IMR-90 (cell line): ENCODE measurements around the gene POLR3K. TPM values are rescaled to one million over a fixed set of nuclear protein-coding genes. Genes with fewer than 3 reads are reported as not detected.

Source experiments
- ATAC-seq: fragments of 200-7000 bp; cut with Tn5 transposase; 2 replicates; pipeline ENCODE4 v1.9.1; 2020; ENCODE audit warnings: low read depth, mild to moderate bottlenecking, moderate library complexity
- BruUV-seq: library from RNA; stranded (reverse); fragments of 400-500 nt; replicated peaks from 2 replicates; lab custom pipeline; 2021; lab: Mats Ljungman, UMichigan
- CTCF ChIA-PET: fragments of 300-600 bp; formaldehyde crosslinking; extraction: SDS; loops from one replicate; lab custom pipeline; 2021; ENCODE audit warnings: antibody characterized with exemption; lab: Yijun Ruan, JAX
- POLR2A ChIA-PET: fragments of 300-600 bp; sonication (Branson Sonifier 250); formaldehyde crosslinking; loops from one replicate; lab custom pipeline; 2022; ENCODE audit warnings: antibody characterized with exemption; ENCODE audit not compliant: unreplicated experiment; lab: Charles Lee
- DNase-seq: peaks from one replicate; pipeline ENCODE4 v3.0.0; 2013
- H2AFZ ChIP-seq: replicated peaks from 2 replicates; pipeline ENCODE3; 2013; ENCODE audit warnings: low read length, mild to moderate bottlenecking; ENCODE audit not compliant: poor library complexity
- H2AK5ac ChIP-seq: 2 replicates; pipeline ENCODE4 v1.6.1; 2013; ENCODE audit warnings: low read depth, low read length, inconsistent platforms
- H2AK9ac ChIP-seq: replicated peaks from 2 replicates; pipeline ENCODE3; 2013; ENCODE audit warnings: mild to moderate bottlenecking, low read depth, low read length, moderate library complexity; ENCODE audit not compliant: poor library complexity
- H2BK120ac ChIP-seq: 2 replicates; pipeline ENCODE4 v1.6.1; 2013; ENCODE audit warnings: low read depth, low read length, inconsistent platforms
- H2BK15ac ChIP-seq: 3 replicates; pipeline ENCODE4 v1.6.1; 2013; ENCODE audit warnings: low read depth, low read length, inconsistent platforms
- H2BK20ac ChIP-seq: 2 replicates; pipeline ENCODE4 v1.6.1; 2013; ENCODE audit warnings: low read depth, mild to moderate bottlenecking, inconsistent platforms, low read length, moderate library complexity
- H2BK5ac ChIP-seq: 2 replicates; pipeline ENCODE4 v1.6.1; 2013; ENCODE audit warnings: mild to moderate bottlenecking, low read depth, low read length, inconsistent platforms; ENCODE audit not compliant: poor library complexity, severe bottlenecking
- H3K14ac ChIP-seq: replicated peaks from 2 replicates; pipeline ENCODE4 v1.6.1; 2013; ENCODE audit warnings: low read depth, low read length, inconsistent platforms
- H3K18ac ChIP-seq: 2 replicates; pipeline ENCODE4 v1.6.1; 2013; ENCODE audit warnings: low read depth, low read length, control low read depth
- H3K23ac ChIP-seq: 2 replicates; pipeline ENCODE4 v1.6.1; 2013; ENCODE audit warnings: low read depth, low read length, inconsistent platforms
- H3K27ac ChIP-seq: 2 replicates; pipeline ENCODE4 v1.5.1; 2013; ENCODE audit warnings: mild to moderate bottlenecking, control low read depth, low read length; ENCODE audit not compliant: insufficient read depth
- H3K27me3 ChIP-seq: 2 replicates; pipeline ENCODE4 v1.6.1; 2013; ENCODE audit warnings: low read length; ENCODE audit not compliant: control insufficient read depth, insufficient read depth
- H3K36me3 ChIP-seq: 2 replicates; pipeline ENCODE4 v1.6.1; 2013; ENCODE audit warnings: low read length, mixed read lengths; ENCODE audit not compliant: control insufficient read depth, insufficient read depth
- H3K4ac ChIP-seq: 2 replicates; pipeline ENCODE4 v1.6.1; 2013; ENCODE audit warnings: low read depth, low read length, inconsistent platforms
- H3K4me1 ChIP-seq: 2 replicates; pipeline ENCODE4 v1.6.1; 2013; ENCODE audit warnings: low read length, mixed read lengths; ENCODE audit not compliant: control insufficient read depth, insufficient read depth
- H3K4me2 ChIP-seq: 2 replicates; pipeline ENCODE4 v1.6.1; 2013; ENCODE audit warnings: low read depth, mild to moderate bottlenecking, control low read depth, low read length, moderate library complexity
- H3K4me3 ChIP-seq: 2 replicates; pipeline ENCODE4 v1.5.1; 2013; ENCODE audit warnings: low read depth, mild to moderate bottlenecking, control low read depth, low read length, moderate library complexity; ENCODE audit not compliant: insufficient read depth
- H3K56ac ChIP-seq: 2 replicates; pipeline ENCODE4 v1.6.1; 2013; ENCODE audit warnings: low read length, inconsistent platforms; ENCODE audit not compliant: insufficient read depth; ENCODE audit errors: extremely low read depth
- H3K79me1 ChIP-seq, 2 experiments: 2 replicates each; pipeline ENCODE4 v1.6.1; 2013; ENCODE audit warnings: low read length in 2 of 2, inconsistent platforms in 1 of 2, low read depth in 1 of 2
- H3K9ac ChIP-seq: 2 replicates; pipeline ENCODE4 v1.6.1; 2013; ENCODE audit warnings: low read depth, low read length, control low read depth
- H3K9me1 ChIP-seq: 2 replicates; pipeline ENCODE4 v1.6.1; 2013; ENCODE audit warnings: low read length, inconsistent platforms; ENCODE audit not compliant: insufficient read depth
- H3K9me3 ChIP-seq: 2 replicates; pipeline ENCODE4 v1.6.1; 2013; ENCODE audit warnings: low read length; ENCODE audit not compliant: control insufficient read depth, insufficient read depth
- H4K20me1 ChIP-seq: 2 replicates; pipeline ENCODE4 v1.6.1; 2013; ENCODE audit warnings: low read length, inconsistent platforms; ENCODE audit not compliant: insufficient read depth
- H4K5ac ChIP-seq: 2 replicates; pipeline ENCODE4 v1.6.1; 2013; ENCODE audit warnings: mild to moderate bottlenecking, low read depth, low read length, control low read depth
- H4K8ac ChIP-seq, 2 experiments: 2 replicates each; pipeline ENCODE4 v1.6.1; 2013; ENCODE audit warnings: low read depth in 2 of 2, low read length in 2 of 2, control low read depth in 1 of 2, inconsistent platforms in 1 of 2
- H4K91ac ChIP-seq: 2 replicates; pipeline ENCODE4 v1.6.1; 2013; ENCODE audit warnings: low read depth, low read length, inconsistent platforms; ENCODE audit not compliant: insufficient read depth
- CEBPB ChIP-seq: IDR thresholded peaks from 2 replicates; pipeline ENCODE4 v1.6.1; 2012; ENCODE audit warnings: low read depth, low read length, improper control_type of control experiment
- CHD1 ChIP-seq: IDR thresholded peaks from 2 replicates; pipeline ENCODE4 v1.6.1; 2012; ENCODE audit warnings: low read depth, low read length, improper control_type of control experiment
- FOS ChIP-seq: fragments of 150-350 bp; IDR thresholded peaks from 2 replicates; pipeline ENCODE4 v1.6.1; 2016; ENCODE audit warnings: low read depth, low read length
- MXI1 ChIP-seq: IDR thresholded peaks from 2 replicates; pipeline ENCODE4 v1.6.1; 2012; ENCODE audit warnings: low read depth, mild to moderate bottlenecking, low read length, moderate library complexity, borderline replicate concordance
- NFE2L2 ChIP-seq: fragments of 150-350 bp; IDR thresholded peaks from 2 replicates; pipeline ENCODE4 v1.6.1; 2016; ENCODE audit warnings: low read depth, mild to moderate bottlenecking, low read length
- POLR2A ChIP-seq: IDR thresholded peaks from 2 replicates; pipeline ENCODE4 v1.6.1; 2012; ENCODE audit warnings: mild to moderate bottlenecking, low read depth, low read length
- RAD21 ChIP-seq: IDR thresholded peaks from 2 replicates; pipeline ENCODE4 v1.6.1; 2012; ENCODE audit warnings: low read length, improper control_type of control experiment
- RFX5 ChIP-seq: IDR thresholded peaks from 2 replicates; pipeline ENCODE4 v1.8.0; 2012; ENCODE audit warnings: low read depth, mild to moderate bottlenecking, low read length, moderate library complexity
- SMC3 ChIP-seq: fragments of 150-350 bp; IDR thresholded peaks from 2 replicates; pipeline ENCODE4 v1.6.1; 2016; ENCODE audit warnings: low read depth, mild to moderate bottlenecking, antibody characterized with exemption, low read length, moderate library complexity
- WGBS, 2 experiments: methylation state at CpG; one replicate each; pipeline versions ENCODE4 v1.1.5 to v1.1.7; 2013; ENCODE audit warnings: missing lambda C conversion rate in 2 of 2; ENCODE audit not compliant: insufficient read length in 1 of 2; ENCODE audit errors: extremely low coverage in 2 of 2; 5-methylcytosine and 5-hydroxymethylcytosine counted together
- dilution Hi-C: fragments of 300-500 bp; cut with HindIII; formaldehyde crosslinking; loops from one replicate; pipeline ENCODE4 v1.14.3; 2018; ENCODE audit warnings: low sequenced_read_pairs; ENCODE audit not compliant: unreplicated experiment
- in situ Hi-C: fragments of 300-500 bp; cut with MboI; formaldehyde crosslinking; loops from 3 replicates; pipeline ENCODE4 v1.14.3; 2019; ENCODE audit warnings: low sequenced_read_pairs, inconsistent platforms, mixed read lengths
- intact Hi-C: fragments of 100-400 bp; cut with micrococcal nuclease; formaldehyde crosslinking; loops from 2 replicates; pipeline ENCODE4 v1.10.0; 2022
- polyA plus RNA-seq, 3 experiments: library from polyadenylated mRNA; depleted of rRNA; stranded (reverse); fragments of >200 nt; gene quantifications; 2 replicates each; pipeline ENCODE4 v1.2.3, GENCODE V29; 2012; ENCODE audit warnings: low replicate concordance in 1 of 3
- total RNA-seq: library from RNA; depleted of rRNA; stranded (reverse); fragments of >200 nt; gene quantifications from 2 replicates; pipeline ENCODE4 v1.2.3, GENCODE V29; 2012
- TF ChIP-seq, protein P1 (sequence below): conservative IDR thresholded peaks from 2 replicates; pipeline ENCODE4 v1.5.1; 2012; ENCODE audit warnings: mild to moderate bottlenecking, low read depth, low read length, improper control_type of control experiment
- TF ChIP-seq, protein P2 (sequence below): fragments of 150-350 bp; IDR thresholded peaks from 2 replicates; pipeline ENCODE4 v1.6.1; 2016; ENCODE audit warnings: low read depth, mild to moderate bottlenecking, low read length, moderate library complexity, borderline replicate concordance

POLR3K gene
- total and polyA plus RNA-seq, 2 of the 4 experiments (the other 2 are of a cell fraction) = 9.0 to 39.5 TPM

DNA sequence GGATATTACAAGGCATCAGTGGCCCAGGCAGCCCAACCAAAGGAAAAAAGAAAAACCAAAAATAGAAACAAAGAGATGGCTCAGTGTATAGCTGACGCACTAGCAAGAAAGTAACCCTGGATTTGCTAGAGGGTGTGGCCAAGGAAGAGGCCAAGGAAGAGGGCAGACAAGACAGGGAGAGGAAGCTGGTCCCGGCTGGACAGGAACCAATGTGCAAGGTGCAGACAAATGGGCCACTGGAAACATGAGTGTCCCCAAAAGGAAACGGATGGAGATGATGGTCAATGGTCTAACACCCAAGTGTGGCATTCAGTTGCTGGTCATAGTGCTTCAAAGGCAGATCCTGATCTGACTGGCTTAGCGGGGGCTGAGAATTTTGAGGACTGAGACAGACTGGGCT is 10.7 kb downstream of the POLR3K start:
- no peak overlapping the region for H2AK5ac ChIP-seq
- no peak overlapping the region for H3K4me2 ChIP-seq
- H2BK120ac ChIP-seq = no peak overlapping the region
- H2BK15ac ChIP-seq = no peak overlapping the region
- no peak overlapping the region for H2AK9ac ChIP-seq
- H3K4me3 ChIP-seq = no peak overlapping the region
- BruUV-seq = no TSS peak
- no peak overlapping the region for H4K8ac ChIP-seq
- no peaks in the 10 kb centered on the region for H3K27me3 ChIP-seq
- no peaks in the 10 kb centered on the region; the same call in 1 of the 2 replicates for H3K9me1 ChIP-seq
- ChIA-PET CTCF (no interaction called here), POLR2A (no interaction called here)
- no peaks in the 10 kb centered on the region for H3K9me3 ChIP-seq
- ATAC-seq = no peak
- H4K20me1 ChIP-seq = peaks cover 3% of the 10 kb centered on the region; the same call in 1 of the 2 replicates
- peaks cover 15% of the 10 kb centered on the region for H3K36me3 ChIP-seq
- H3K14ac ChIP-seq = no peak overlapping the region
- no peak overlapping the region for H3K23ac ChIP-seq
- 96% methylated on average over 3 of the region's 4 CpGs; no CpG with 5 or more reads in 1 of the 2 experiments for WGBS, 2 experiments
- no peak overlapping the region for H2BK20ac ChIP-seq
- H3K79me1 ChIP-seq = peaks cover 4 to 10% of the 10 kb centered on the region in 2 experiments; a peak in 3 of 4 replicates
- peaks cover 5% of the 10 kb centered on the region; the same call in 1 of the 2 replicates for H3K4me1 ChIP-seq
- H3K4ac ChIP-seq = no peak overlapping the region
- TF ChIP-seq NFE2L2 (no peak), RFX5 (no peak), CEBPB (no peak), MXI1 (no peak), CHD1 (no peak), POLR2A (no peak), SMC3 (no peak), RAD21 (no peak), FOS (no peak)
- TF ChIP-seq, protein P1, sequence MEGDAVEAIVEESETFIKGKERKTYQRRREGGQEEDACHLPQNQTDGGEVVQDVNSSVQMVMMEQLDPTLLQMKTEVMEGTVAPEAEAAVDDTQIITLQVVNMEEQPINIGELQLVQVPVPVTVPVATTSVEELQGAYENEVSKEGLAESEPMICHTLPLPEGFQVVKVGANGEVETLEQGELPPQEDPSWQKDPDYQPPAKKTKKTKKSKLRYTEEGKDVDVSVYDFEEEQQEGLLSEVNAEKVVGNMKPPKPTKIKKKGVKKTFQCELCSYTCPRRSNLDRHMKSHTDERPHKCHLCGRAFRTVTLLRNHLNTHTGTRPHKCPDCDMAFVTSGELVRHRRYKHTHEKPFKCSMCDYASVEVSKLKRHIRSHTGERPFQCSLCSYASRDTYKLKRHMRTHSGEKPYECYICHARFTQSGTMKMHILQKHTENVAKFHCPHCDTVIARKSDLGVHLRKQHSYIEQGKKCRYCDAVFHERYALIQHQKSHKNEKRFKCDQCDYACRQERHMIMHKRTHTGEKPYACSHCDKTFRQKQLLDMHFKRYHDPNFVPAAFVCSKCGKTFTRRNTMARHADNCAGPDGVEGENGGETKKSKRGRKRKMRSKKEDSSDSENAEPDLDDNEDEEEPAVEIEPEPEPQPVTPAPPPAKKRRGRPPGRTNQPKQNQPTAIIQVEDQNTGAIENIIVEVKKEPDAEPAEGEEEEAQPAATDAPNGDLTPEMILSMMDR = no peak
- TF ChIP-seq, protein P2, sequence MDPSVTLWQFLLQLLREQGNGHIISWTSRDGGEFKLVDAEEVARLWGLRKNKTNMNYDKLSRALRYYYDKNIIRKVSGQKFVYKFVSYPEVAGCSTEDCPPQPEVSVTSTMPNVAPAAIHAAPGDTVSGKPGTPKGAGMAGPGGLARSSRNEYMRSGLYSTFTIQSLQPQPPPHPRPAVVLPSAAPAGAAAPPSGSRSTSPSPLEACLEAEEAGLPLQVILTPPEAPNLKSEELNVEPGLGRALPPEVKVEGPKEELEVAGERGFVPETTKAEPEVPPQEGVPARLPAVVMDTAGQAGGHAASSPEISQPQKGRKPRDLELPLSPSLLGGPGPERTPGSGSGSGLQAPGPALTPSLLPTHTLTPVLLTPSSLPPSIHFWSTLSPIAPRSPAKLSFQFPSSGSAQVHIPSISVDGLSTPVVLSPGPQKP = no peak
- no peak overlapping the region for H4K5ac ChIP-seq
- no peak overlapping the region for H2AFZ ChIP-seq
- no peak overlapping the region for H3K56ac ChIP-seq
- dilution Hi-C loops (no loop called here), in situ Hi-C loops (no loop called here), intact Hi-C loops (no loop called here)
- no peak overlapping the region for H2BK5ac ChIP-seq
- H4K91ac ChIP-seq = no peak overlapping the region
- H3K18ac ChIP-seq = no peak overlapping the region
- DNase-seq = no peak
- no peak overlapping the region for H3K9ac ChIP-seq
- no peak overlapping the region for H3K27ac ChIP-seq
